Measurements from ENCODE around the gene ZNF280A. TPM values are rescaled to one million over a fixed set of nuclear protein-coding genes. Genes with fewer than 3 reads are reported as not detected.

The ZNF280A gene
- total RNA-seq, 2 donors from 2014 or later: not detected

DNA sequence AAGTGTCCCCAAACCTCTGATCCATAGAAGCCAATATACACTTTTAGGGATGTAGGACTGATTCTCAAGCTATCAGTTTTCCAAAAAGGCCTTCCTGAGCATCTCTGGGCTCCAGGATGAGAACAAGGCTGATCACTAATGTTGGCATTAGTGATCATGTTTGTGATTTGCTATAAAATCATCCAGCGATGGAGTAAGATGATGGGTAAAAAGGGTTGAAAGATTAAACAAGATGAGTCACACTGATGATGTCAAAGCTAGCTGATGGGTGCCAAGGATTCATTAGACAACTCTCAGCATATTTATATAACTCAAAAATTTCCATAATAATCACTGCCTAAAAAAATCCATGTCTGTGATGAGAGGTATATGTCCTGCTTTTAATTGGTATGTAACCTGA is 54.3 kb downstream of the ZNF280A start:
- no peak for TF ChIP-seq POLR2A (IDR thresholded peaks at IDR 0.05)
- no peak overlapping the region for H3K4me3 ChIP-seq
- H3K27ac ChIP-seq: no peak overlapping the region
- intact Hi-C loops (cut with DNase I): no loop called here
- DNase-seq (no peak), ATAC-seq (no peak)
- H3K4me1 ChIP-seq: no peaks in the 10 kb centered on the region
- no peaks in the 10 kb centered on the region for H3K36me3 ChIP-seq (replicated peaks in 1 of 2; ENCODE audit: insufficient read depth in 1 of 2, low read depth in 2 of 2)
- no peaks in the 10 kb centered on the region for H3K9me3 ChIP-seq
- 67 to 82% methylated on average over 1 of the region's 1 CpG for WGBS, 2 donors
- H3K27me3 ChIP-seq: peaks cover 0 to 4% of the 10 kb centered on the region in 2 donors

DNA sequence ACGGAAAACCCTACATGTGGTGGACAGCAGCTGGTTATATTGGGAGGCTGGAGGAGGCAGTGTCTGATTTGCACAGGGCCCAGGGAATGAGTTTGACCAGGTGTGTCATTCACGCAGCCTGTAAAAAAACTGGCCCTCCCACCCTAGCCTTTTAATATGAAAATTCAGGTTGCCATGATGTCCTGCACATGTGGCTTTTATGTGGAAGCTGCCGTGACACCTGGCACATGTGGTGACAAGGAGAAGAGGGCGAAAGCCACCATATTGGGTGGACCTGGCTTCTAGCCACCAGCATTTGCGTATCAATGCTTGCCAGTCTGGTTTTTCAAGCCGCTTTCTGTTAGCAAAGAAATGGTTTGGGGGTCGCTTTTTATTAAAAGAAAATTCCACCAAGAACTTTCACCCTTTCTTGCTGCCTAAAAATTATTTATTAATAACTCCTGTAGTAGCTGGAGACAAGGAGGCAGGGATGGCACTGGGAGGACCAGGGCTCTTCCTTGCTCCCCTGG is 54.9 kb downstream of the ZNF280A start:
- H3K9me3 ChIP-seq: peaks cover 0 to 3% (median 0%) of the 10 kb centered on the region in 3 donors
- no peaks in the 10 kb centered on the region for H3K4me1 ChIP-seq
- WGBS, 2 donors: 44 to 50% methylated on average over 7 of the region's 7 CpGs
- no peak overlapping the region for H3K4me3 ChIP-seq
- DNase-seq: no peak
- no peak for ATAC-seq
- no peak overlapping the region for H3K27ac ChIP-seq
- H3K27me3 ChIP-seq: peaks cover 0 to 4% of the 10 kb centered on the region in 2 donors
- no peaks in the 10 kb centered on the region for H3K36me3 ChIP-seq (replicated peaks in 1 of 2; ENCODE audit: insufficient read depth in 1 of 2, low read depth in 2 of 2)
- intact Hi-C loops (cut with DNase I): no loop called here
- TF ChIP-seq, protein P1, sequence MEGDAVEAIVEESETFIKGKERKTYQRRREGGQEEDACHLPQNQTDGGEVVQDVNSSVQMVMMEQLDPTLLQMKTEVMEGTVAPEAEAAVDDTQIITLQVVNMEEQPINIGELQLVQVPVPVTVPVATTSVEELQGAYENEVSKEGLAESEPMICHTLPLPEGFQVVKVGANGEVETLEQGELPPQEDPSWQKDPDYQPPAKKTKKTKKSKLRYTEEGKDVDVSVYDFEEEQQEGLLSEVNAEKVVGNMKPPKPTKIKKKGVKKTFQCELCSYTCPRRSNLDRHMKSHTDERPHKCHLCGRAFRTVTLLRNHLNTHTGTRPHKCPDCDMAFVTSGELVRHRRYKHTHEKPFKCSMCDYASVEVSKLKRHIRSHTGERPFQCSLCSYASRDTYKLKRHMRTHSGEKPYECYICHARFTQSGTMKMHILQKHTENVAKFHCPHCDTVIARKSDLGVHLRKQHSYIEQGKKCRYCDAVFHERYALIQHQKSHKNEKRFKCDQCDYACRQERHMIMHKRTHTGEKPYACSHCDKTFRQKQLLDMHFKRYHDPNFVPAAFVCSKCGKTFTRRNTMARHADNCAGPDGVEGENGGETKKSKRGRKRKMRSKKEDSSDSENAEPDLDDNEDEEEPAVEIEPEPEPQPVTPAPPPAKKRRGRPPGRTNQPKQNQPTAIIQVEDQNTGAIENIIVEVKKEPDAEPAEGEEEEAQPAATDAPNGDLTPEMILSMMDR (IDR thresholded peaks at IDR 0.05): no peak
- TF ChIP-seq POLR2A (IDR thresholded peaks at IDR 0.05): no peak

DNA sequence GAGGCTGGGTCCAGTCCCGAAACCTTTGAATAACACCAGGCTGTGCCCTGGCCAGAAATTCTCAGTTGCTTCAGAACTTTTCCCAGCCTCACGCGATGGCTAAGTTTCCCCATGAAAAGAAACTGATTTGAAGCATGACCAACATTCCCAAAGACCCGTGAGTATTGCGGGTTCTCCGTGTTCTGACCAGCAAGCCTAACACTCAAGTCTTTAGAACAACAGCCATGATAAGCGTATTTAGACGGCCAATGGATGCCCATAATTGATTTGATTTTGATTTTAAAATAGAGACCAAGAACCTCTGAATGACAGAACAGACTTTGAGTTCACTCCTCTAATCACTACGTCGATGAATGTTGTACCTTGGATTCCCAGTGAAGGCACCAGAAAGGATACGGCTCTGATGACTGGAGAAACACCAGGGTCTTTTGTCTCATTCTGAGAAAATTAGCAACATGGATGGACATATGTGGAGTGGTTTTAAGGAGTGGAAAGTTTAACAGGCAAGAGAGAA is 55.5 kb downstream of the ZNF280A start:
- intact Hi-C loops (cut with DNase I): no loop called here
- Histone ChIP-seq H3K27ac (no peak overlapping the region), H3K27me3 (peaks cover 0 to 4% of the 10 kb centered on the region in 2 donors), H3K36me3 (replicated peaks in 1 of 2; ENCODE audit: insufficient read depth in 1 of 2, low read depth in 2 of 2) (no peaks in the 10 kb centered on the region), H3K4me3 (no peak overlapping the region), H3K9me3 (peaks cover 0 to 9% (median 0%) of the 10 kb centered on the region in 3 donors), H3K4me1 (no peaks in the 10 kb centered on the region)
- no peak for TF ChIP-seq POLR2A (IDR thresholded peaks at IDR 0.05)
- TF ChIP-seq, protein P1 (IDR thresholded peaks at IDR 0.05): no peak
- no peak for DNase-seq
- WGBS, 2 donors: 65 to 72% methylated on average over 11 of the region's 11 CpGs
- no peak for ATAC-seq

DNA sequence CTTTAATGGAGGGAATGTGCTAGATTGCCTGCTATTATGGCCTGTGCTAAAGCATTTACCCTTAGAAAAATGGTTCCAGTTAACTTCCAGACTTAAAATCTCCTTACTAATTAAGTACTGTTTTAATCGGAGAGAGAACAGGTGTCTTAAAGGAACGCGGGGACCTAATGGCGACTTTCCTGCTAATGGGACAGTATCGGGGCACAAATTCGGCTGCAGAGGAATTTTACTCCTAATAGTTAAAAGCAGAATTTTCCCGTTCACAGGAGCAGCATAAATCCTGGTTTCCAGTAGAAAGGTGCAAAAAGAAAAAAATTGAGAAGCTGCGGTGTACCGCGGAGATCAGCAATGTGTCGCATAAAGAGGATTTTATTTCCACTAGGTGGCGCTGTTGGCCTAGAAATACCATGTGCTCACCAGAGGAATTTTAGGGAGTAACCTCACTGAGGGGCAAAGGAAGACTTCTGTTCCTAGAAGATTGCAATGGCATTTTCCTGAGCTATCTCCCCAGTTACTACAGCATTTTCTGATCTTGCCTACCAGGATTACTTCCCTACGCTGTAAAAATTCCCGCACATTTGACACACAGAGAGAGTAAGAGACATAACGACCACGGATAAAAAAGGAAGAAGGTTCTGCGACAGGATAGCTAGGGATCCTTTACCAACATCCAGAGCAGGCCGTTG is 56.1 kb downstream of the ZNF280A start:
- H3K9me3 ChIP-seq: peaks cover 0 to 15% (median 0%) of the 10 kb centered on the region in 3 donors
- DNase-seq: peak; percentile 42 to 60 (median 48)
- no peak overlapping the region for H3K27ac ChIP-seq
- WGBS, 2 donors: 19 to 29% methylated on average over 18 of the region's 18 CpGs
- intact Hi-C loops (cut with DNase I): no loop called here
- TF ChIP-seq, protein P1 (IDR thresholded peaks at IDR 0.05): peak; percentile 21 to 76 (median 63)
- no peak for TF ChIP-seq POLR2A (IDR thresholded peaks at IDR 0.05)
- H3K4me1 ChIP-seq: no peaks in the 10 kb centered on the region
- no peaks in the 10 kb centered on the region for H3K36me3 ChIP-seq (replicated peaks in 1 of 2; ENCODE audit: insufficient read depth in 1 of 2, low read depth in 2 of 2)
- peaks cover 0 to 4% of the 10 kb centered on the region in 2 donors for H3K27me3 ChIP-seq
- no peak overlapping the region for H3K4me3 ChIP-seq
- ATAC-seq: no peak

Other genes starting within 250 kb of the ZNF280A start
- gene ZNF280B, start 11.5 kb downstream of the ZNF280A start, total RNA-seq: 1 to 10 TPM in 1 of 2 donors, under 1 TPM in 1; 0.33 to 1.0 TPM
- gene PRAME, start 39.0 kb upstream of the ZNF280A start, total RNA-seq: not detected
- gene GGTLC2, start 124.3 kb upstream of the ZNF280A start, total RNA-seq: not detected